ENCODE results near the gene FRMPD2.
"Not testable (repeated sequence)": the region's sequence is repeated elsewhere in the genome, so short reads cannot be mapped to it uniquely, and the experiment has no call there.

FRMPD2 gene

GRCh38 chr10:48205918-48206317, 68.6 kb downstream of the FRMPD2 start:
- DNase-seq (ENCODE audit: low spot score): no peak

- no peak for DNase-seq (ENCODE audit: low spot score)
These were observed 74.7 kb downstream of the FRMPD2 start for GRCh38 chr10:48199580-48200377.

GRCh38 chr10:48197236-48197899, 77.1 kb downstream of the FRMPD2 start:
- DNase-seq (ENCODE audit: low spot score): no peak

GRCh38 chr10:48195803-48196202, 78.7 kb downstream of the FRMPD2 start:
- DNase-seq (ENCODE audit: low spot score): no peak

GRCh38 chr10:48194830-48195229, 79.7 kb downstream of the FRMPD2 start:
- DNase-seq (ENCODE audit: low spot score): no peak

- no peak for DNase-seq (ENCODE audit: low spot score)
These were observed 80.9 kb downstream of the FRMPD2 start for GRCh38 chr10:48193556-48193955.

GRCh38 chr10:48192881-48193450, 81.5 kb downstream of the FRMPD2 start:
- DNase-seq (ENCODE audit: low spot score): no peak

- DNase-seq (ENCODE audit: low spot score): no peak
These were observed 86.6 kb downstream of the FRMPD2 start for GRCh38 chr10:48187713-48188485.

GRCh38 chr10:48187126-48187525, 87.4 kb downstream of the FRMPD2 start:
- no peak for DNase-seq (ENCODE audit: low spot score)

GRCh38 chr10:48186264-48186804, 88.2 kb downstream of the FRMPD2 start:
- DNase-seq (ENCODE audit: low spot score): not testable (repeated sequence)

- DNase-seq (ENCODE audit: low spot score): no peak
These were observed 90.3 kb downstream of the FRMPD2 start for GRCh38 chr10:48184224-48184623.

DNA sequence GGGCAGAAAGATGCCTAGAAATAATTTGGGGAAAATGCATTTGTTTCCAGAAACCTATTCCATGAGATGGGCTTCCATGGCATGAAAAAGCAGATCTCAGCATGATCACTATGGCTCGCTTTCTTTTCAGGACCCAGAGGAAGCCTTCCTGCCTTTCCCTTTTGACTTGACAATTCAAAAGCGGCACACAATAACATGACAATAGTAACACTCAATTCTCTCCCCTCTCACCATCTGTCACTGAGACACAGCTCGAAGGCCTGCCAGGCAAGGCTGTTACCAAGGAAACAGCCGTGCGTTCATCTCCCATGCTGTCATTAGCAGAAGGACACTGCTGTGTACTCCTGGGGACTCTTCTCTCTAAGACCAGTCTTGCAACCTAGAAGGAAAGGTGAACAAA, 101.8 kb downstream of the FRMPD2 start:
- not testable (repeated sequence) for DNase-seq (ENCODE audit: low spot score)

DNA sequence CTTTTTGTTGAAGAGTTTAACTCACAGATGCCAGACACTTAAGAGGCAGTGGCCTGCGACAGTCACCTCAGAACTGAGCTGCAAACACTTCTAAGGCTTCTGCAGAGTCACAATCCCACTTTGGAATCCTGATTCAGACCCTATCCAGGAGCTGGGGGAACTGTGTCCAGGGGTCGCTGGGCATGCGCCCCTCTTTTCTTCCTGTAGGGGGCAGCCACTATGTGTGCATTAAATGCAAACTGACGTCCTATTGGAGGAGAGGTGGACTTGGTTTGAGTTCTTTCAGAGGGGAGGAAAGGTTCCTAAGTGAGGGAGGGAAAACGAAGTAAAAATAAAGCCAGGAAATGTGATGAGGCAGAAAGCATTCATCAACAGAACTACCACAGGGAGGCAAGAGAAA, 113.8 kb downstream of the FRMPD2 start:
- not testable (repeated sequence) for DNase-seq (ENCODE audit: low spot score)

DNA sequence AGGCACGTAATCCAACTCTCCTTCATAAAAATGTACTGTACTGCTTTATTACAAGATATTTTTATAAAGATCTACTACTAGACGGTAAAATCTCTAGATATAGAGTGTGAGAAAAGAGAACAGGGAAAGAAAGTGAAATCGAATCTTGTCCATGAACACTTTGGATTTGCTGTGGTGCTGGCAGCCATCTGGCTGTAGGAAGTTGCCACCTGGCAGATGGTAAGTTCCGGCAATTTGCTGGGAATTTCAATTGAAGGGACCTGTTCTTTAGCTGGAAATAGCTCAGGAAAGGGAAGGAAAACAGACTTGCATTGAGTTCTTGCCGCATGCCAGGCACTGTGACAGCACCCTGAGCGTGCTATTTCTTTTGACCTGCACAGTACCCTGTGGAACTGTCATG, 114.3 kb downstream of the FRMPD2 start:
- not testable (repeated sequence) for DNase-seq (ENCODE audit: low spot score)

DNA sequence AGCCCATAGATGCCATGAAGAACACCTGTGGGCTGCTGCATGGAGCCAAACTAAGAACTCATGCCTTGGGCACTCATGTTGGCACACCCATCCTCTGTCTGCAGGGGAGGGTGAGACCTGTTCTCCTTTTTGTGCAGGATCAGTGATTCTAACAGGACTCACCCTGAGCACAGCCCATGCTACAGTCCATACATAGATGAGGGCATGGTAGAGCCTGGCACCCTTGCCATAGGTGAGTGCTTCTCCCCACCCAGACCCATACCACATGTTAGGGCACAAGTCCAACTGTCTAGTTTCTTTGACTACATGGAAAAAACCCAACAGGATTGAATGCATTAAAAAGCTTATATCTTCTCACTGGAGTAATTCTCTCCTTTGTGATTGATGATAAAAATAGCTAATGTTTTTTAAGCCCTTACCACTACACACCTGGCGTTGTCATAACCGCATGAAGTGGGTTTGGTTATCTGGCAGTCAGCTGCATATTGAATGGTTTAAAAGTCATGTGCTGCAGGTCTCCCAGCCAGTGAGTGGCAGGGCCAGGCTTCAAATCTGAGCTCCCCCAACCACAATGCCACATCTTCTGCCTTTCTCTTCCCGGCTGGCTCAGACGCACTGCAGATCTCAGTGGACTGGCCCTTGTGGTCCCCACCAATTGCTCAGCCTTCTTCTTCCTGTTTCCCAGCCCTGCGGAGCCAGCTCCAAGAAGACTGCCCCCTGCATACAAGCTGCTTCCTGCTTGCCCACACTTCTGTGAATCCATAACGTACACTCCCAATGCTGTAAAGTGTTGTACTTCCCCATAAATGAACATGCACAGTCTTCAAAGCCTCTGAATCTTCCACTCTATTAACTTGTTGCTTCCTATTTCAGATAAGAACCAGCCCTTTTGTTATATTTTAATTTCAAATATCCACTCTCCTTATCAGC, 120.0 kb downstream of the FRMPD2 start:
- DNase-seq (ENCODE audit: low spot score): not testable (repeated sequence)

DNA sequence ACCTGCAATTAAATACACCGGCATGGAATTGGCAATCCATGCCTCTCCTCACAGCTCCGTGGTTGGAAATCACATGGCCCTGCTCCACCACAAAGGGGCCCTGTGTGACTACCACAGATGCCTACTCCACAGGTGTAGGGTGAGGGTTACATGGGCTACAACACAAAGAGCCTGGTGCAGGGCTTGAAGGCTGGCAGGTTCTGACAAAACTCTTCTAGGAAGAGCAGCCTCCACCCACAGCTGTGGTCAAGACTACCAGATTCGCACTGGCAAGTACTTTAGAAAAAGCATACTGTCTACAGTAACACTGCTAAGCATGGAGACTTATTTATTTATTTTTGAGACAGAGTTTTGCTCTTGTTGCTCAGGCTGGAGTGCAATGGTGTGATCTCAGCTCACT, 126.9 kb downstream of the FRMPD2 start:
- not testable (repeated sequence) for DNase-seq (ENCODE audit: low spot score)

DNA sequence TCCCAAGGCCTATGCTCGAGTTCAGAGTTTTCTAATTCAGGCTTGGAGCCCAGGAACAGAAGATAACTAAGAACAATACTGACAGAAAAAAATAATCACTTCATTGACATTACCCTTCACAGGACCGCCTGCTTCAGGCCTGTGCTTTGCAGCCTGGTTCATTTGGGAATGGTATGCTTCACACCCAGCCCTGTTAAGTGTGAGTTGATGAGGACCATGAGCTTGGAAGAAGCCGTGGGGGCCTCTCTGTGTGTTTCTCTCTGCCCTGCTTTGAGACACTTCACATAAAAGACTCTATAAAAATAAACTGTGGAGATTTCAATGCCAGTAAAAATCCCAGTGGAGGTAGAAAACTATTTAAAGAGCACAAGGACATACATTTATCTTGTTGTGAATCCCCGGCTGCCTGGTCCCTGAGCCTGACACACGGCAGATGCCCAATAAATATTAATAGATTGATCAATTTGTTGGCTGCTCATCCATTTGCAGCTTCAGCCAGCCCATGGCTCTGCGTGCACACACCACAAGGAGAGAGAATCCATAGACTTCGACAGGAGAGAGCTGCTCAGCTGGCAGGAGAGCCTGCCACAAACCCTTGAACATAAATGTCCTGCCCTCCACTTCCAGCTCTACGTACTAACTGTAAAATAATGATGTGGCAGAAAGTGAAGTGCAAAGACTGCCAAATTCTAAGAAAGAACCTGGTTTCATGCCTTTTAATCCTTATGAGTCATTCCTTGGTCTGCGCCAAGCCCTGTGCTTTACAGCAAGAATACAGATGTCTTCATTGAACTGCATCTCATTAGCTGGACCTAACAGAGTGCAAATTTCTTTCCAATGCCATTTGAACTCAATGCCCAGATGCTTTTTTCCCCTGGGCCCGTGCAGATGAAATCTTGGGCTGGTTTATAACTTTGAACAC, 130.5 kb downstream of the FRMPD2 start:
- not testable (repeated sequence) for DNase-seq (ENCODE audit: low spot score)

GRCh38 chr10:48140949-48141348, 133.5 kb downstream of the FRMPD2 start:
- not testable (repeated sequence) for DNase-seq (ENCODE audit: low spot score)

- not testable (repeated sequence) for DNase-seq (ENCODE audit: low spot score)
These were observed 134.3 kb downstream of the FRMPD2 start for GRCh38 chr10:48139953-48140850.
